GM18520 (cell line): ENCODE data around the gene DPYD.

Experiments
- ATAC-seq: cut with Tn5 transposase; IDR thresholded peaks from one replicate; pipeline ENCODE4 v1.9.1; 2021; ENCODE audit not compliant: unreplicated experiment

Gene DPYD

DNA sequence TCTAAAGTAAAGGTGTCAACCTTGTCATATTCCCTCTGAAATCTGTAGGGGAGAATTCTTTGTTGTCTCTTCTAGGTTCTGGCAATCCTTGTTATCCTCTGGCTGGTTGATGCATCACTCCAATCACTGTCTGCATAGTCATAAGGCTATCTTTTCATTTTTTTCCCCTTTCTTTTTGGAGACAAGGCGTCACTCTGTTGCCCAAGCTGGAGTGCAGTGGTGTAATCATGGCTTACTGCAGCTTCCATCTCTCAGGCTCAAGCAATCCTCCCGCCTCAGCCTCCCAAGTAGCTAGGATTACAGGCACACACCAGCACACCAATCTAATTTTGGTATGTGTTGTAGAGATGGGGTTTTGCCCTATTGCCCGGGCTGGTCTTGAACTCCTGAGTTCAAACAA, 12.9 kb downstream of the DPYD start:
- no peak for ATAC-seq

DNA sequence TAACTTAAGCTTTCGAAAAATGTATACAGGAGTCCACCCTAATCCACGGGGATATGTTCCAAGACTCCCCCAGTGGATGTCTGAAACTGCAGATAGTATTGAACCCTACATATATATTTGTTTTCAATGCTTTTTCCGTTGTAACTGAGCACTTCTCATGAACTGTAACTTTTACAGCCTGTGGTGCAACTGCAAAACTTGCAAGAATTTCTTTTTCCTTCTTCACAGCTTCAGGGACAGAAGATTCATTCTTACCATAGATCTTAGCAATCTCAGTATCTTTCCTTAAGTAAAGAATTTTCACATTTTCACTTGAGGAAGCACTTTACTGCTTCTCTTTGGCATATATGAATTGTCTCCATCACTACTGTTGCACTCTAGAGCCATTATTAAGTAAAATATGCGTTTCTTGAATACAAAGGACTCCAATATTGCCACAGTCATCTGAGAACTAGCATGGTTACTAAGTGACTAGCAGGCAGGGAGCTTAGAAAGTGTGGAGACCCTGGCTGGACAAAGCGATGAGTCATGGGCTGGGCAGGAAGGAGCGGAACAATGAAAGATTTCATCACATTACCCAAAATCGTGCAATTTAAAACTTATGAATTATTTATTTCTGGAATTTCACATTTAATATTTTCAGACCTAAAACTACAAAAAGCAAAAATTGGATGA, 14.1 kb downstream of the DPYD start:
- ATAC-seq, result no peak

DNA sequence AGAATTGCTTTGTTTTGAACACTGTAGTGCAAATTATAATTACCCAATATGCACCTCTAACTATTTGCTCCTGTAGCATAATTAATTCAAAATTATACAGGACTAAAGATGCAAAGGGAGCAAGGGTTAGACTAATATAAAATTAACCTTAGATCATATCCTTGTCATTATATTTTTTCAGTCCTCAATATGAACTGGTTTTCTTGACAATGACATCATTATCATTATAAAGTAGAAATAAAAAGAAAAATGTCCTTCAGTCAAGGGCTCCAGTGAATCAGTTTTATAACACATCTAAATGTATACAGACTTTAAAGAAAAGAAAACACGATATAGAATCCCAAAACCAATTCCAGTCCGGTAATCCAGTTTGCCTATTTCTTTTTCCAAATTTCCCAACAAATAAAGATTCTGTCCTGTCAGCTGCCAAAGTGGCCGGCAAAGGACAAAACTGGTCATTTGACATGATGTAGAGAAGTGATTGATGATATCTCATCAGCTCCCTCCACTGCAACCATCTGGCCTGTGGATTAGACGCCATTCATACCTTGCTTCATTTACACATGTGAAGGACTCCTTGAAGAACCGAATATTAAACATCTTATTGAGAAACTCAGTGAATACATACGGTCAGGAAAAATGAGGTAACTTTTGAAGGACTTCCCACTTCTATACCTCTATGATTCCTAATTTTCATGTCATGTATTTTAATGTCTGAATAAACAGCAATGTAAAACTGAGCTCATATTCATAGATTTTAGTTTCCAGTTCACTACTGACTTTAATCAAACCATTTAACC, 15.5 kb downstream of the DPYD start:
- ATAC-seq, result no peak

DNA sequence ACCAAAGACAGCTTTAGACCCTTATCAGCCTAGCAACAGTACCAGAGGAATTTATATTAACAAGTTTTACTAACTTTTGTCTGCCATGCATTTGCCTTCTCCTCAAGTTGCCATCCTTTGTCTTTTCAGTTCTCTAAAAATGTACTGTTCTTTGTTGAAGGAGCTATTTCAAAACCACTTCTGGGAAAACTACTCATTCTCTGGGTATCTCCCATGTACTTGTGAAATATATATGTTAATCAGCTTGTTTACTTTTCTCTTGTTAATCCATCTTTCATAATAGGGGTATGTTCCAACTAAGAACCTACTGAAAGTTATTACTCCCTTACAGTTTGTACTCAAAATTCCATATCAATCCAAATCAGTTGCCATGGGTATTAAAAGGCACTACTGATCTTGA, 16.3 kb downstream of the DPYD start:
- no peak for ATAC-seq

DNA sequence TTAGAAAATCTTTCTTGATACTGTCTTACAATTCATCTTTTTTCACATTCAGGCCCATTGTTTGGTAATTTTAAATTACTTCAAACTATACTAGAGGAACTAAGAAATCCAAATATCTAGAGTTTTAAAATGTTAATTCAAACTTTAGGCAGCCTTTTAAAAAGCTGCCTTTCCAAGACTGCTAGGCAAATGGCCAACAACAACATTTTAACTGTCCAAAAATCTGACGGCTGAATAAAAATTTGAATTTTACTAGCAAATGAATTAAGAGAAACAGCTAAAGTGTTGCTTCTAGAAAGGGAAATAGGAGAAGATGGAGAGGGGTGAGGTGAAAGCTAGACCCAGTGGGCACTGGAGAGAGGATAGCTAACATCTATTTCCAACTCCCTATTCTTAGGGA, 17.2 kb downstream of the DPYD start:
- no peak for ATAC-seq

DNA sequence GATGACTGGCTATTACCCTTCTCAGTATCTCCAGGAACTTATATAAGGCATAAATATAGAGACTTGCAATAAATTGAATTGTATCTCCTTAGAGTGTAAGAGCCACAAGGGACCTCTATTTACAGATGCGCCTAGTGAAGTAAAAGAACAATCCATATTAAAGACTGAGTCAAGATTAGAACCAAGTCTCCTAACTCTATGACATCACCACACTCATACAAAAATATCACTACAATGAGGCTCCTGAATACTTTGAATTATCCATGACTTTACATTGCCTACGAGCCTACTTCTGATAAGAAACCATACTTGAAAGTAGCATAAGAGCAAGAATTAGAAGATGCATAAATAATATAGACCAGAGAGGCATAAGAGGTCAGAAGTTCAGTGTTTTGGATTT, 18.8 kb downstream of the DPYD start:
- ATAC-seq, result no peak

DNA sequence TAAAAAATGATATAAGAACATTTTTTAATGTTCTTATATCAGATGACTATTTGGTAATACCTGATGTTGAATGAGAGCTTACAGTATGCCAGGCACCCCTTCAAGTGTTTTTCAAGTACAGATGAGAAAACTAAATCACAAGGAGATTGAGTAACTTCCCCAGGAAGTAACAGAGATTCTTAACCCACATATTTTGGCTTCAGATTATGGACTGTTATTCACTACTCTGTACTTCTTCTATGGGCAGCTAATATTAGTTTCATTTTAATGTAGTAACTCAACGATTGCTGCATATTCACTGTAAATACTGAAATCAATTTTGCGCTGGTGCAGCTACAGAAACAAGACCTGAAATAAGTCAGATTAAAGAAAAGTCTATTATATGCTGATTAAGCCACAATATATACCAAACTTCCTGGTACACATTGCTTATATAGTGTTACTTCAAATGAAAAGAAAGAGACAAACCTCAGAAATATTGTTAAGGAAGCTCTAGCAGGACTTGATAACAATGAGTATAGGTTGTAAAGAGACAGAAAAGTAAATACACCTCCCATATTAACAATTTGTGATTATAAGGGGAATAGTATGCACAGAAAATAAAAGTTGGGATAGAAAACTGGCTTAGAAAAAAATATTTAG, 19.7 kb downstream of the DPYD start:
- ATAC-seq, result no peak

DNA sequence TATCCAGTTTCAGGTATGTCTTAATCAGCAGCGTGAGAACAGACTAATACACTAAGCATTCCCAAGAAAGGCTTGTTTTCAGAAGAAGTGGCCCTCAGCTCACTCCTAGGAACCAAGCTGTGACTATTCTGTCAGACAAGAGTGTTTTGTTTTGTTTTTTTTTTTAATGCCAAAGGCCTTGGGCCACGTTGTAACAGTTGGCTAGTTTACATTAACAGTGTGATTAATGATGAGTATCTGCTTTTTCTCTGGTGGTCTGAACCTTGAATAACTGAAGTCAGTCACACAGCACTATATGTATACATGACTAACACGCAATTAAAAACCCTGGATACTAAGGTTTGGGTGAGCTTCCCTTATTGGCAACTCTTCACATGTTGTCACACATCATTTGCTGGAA, 21.9 kb downstream of the DPYD start:
- ATAC-seq, result no peak

DNA sequence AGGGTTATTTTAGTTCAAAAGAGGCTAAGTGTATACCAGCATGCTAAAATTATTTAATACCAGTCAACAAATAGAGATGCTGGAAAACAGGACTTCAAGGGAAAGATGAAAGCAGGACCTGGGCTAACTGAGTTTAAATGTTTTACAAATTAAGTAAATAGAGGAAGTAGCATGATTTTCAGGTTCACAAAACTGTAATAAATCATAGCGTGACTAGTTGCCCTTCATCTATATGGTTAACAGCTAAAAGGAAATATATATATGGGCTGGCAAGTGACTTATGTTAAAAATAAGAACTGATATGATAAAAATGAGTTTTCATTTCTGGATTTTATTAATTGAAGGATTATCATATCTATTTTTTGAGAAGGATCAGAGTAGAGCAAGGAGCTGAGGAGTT, 25.6 kb downstream of the DPYD start:
- ATAC-seq, result no peak

DNA sequence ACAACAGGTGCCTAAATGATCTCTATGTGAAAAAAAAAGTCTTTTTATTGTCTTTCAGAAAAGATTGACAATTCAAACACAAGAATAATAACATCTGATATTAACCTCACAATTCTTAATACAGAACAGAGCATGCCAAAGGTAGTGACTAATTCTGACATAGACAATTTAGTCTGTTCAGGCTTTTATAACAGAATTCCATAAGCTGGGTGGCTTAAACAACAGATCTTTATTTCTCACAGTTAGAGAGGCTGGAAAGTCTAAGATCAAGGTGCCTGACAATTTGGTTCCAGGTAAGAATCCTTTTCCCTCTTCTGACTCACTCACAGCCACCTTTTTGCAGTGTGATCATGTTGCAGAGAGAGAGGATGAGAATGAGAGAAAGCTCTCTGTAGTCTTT, 27.0 kb downstream of the DPYD start:
- no peak for ATAC-seq

DNA sequence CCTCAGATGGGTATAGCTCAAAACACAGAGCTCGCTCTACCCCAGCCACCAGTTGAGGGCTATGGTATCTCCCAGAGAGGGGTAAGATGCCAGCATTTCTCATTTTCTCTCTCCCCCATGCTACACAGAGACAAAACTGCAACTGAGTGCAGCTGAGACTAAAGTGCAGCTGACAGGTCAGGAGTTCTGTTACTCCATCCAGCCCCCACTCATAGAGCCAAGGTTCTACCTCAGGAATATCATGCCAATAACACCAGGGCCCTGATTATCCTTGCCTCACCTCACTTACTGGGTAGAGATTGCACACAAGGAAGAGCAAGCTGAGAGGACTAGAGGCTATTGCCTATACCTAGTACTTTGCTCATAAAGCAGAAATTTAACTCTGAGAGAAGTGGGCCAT, 34.6 kb downstream of the DPYD start:
- ATAC-seq, result no peak

DNA sequence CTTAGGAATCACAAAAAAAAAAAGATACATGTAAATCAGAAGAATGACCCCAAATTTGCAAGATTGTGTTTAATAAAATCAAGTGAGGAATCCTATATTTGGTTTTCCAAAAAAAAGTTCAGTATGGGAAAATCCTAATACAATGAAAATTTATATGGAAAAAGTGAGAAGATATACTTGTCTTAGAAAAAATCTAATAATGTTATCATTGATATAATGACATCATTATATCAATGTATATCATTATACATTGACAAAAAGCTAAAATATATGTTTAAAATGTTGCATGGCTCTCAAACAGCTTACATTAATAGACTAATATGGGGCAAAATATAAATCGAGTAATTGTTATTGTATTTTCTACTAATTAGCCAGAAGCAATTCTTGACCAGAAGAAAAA, 37.0 kb downstream of the DPYD start:
- no peak for ATAC-seq

DNA sequence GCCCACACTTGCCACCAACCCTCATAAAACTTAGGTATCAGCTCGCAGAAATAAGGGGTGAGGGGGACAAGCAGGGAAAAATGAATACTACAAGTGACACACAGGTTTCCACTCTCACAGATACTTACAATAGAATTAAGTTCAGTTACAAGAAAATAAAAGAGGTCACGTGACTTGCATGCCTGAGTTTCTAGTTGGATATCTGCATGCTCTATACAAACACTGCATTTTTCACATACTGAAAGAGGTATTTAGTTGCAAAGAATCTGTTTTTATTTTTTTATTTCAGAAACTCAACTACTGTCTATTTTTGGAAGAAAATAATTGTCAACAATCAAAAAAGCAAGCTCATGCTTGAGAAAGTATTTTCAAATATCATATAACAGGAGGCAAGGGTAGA, 43.5 kb downstream of the DPYD start:
- no peak for ATAC-seq

DNA sequence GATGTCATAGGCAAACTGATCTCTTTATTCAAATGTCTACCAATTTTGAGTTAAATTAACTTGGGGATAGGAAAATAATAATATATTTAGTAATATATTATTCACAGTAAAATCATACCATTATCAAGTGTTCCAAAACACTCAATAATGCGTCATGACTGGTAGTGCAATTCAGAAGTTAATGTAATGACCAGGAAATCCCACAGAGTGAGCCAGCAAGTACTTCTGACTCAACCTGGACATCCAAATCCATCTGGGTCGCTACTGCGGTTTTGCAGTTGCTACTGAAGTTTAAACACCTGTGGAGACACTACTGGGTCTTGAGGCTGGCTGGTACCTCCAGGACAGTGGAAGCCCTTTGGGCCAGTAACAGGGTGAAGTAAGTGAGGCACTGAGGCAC, 44.8 kb downstream of the DPYD start:
- no peak for ATAC-seq

DNA sequence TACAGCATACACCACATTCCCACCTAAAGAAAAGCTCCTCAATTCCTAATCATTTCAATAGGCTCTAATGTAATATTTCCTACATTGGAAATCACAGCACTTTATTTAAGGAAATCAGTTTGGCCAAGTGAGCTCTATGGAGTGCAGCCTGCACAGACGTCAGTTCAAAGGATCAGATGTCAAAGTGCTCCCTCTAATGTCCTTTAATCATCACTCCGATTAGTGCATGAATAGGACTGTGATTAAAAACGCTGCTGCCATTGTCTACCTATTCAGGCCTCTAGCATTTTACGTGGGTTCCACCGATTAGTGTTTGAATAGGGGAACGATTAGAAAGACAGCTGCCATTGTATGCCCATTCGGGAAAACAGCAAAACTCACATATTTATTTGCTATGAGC, 50.2 kb downstream of the DPYD start:
- ATAC-seq, result no peak

DNA sequence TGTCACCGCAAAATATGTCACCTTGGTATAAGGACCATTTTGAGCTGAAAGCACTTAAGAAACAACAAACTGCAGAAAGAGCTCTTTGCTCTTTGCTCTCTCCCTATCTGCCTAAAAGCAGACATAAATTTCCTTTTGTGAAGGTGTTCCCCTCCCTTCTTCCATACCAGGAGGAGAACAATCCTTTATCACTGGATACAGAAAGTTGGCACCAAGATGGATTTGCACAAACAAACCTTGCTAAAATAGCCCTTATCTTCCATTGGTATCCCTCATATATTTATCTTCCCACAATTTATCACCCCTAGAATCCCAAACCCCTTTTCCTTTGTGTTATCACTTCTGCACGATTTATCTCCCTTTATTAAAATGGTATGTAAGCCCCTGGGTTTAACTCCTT, 51.4 kb downstream of the DPYD start:
- ATAC-seq, result no peak

DNA sequence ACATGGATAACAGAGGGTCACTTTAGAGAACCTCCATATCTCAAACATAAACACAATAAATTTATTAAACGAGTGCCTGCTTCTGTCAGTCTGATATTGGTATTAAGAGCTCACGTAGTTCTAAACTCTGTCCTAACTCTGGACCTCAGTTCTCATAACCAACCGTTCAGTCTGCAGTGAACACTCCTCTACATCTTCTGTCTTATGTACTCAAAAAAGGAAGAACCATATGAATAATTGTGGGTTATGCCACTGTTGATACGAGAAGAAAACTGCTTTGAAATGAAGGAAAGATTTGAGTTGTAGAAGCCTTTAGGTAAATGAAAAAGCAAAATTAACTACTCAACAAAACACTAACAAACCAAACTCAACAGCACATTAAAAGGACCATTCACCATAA, 53.7 kb downstream of the DPYD start:
- no peak for ATAC-seq

DNA sequence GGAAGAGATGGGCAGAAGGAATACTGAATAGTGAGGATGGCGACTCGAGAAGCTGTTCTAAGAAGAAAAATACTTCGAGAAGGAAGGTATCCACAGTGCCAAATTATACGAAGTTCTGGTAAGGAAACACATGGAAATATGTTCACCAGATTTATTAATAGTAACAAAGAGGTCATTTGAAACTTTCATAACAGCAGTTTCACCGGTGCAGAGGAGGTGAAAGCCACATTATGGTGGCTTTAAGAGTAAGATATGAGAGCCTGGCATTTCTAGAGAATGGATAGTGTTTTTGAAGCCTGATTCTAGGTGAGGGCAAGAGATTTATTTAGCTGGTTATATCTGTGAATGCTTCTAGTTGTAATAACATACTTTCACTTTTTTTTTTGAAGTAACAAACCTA, 56.2 kb downstream of the DPYD start:
- ATAC-seq, result peak; percentile 46

DNA sequence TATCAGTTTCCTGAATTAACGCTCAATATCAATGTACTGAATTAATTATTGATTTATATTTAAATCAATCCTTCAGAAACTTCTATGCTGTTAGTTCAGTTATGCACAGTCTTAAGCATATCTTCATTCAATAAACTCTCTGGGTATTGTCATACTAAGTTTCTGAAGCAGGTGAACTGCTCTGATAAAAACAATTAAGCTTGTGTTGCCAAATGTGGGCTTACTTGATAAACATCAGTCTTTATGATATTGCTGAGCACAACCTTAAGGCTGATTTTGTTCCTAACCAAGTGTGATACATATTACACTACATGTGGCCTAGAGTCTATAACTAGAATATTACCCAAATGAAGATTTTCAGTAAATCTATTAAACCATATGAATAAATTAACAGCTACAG, 67.6 kb downstream of the DPYD start:
- ATAC-seq, result no peak

DNA sequence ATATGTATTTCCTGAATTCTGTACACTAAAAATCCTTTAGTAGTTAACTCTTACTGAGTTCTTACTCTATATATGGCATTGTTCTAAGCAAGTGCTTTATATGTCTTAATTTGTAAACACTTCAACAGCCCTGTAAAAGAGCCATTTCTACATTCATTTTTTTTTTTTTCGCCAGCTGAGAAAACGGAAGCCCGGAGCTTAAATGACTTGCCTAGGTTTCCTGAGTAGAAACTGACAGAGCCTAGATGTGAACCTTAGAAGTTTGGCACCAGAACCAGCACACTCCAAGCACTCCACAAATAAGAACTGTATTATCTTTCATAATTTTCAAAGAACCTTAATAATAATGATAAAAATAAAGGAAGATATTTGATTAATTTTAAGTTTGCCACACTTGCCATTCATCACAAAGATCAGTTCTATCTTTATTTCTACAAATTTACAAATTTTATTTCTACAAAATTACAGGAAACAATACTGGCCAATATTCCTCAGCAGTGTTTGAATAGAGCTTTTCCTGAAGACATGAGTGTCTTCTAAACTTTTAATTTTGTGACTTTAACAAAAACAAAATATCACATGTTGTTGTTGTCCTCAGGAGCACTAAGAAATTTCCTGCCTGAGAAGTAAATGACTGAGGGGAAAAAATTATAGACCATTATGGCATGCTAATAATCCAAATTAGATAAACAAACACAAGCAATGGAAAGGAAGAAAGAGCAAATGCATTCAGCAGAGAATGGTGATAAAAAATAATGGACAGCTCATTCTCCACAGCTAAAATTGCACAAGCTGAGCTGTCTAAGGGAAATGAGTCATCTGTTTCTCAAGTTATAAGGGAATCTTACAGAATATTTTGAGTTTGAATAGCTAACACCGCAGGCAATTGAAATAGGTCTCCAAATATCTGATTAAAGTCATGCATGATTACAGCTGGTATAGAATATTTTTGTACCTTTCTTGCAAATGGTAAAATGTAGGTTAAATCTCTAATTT, 71.2 kb downstream of the DPYD start:
- no peak for ATAC-seq

DNA sequence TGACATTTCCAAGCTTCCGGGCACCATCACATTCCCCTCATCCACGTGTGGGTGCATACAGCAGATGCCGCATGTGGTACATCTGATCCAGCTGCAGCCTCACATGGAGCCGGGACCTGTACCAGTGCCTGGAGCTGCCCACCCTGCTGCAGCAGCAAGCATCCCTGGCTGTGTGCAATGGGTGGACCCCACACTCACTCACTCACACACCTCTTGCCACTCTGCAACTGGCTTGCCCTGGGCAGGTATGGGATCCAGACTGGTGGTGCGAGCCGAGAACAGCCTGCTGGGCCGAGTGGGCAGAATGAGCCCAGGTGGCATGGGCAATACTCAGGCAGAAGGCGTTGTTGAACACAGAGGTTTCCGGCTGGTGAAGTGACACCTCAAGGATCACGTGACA, 75.0 kb downstream of the DPYD start:
- ATAC-seq, result no peak
